Activated CD8-positive, alpha-beta T cell treated with anti-CD3 and anti-CD28 coated beads for 36 hours (primary cell): ENCODE data around the gene CLUH. TPM values are rescaled to one million over a fixed set of nuclear protein-coding genes. Genes with fewer than 3 reads are reported as not detected.

ENCODE experiments used
- ATAC-seq: fragments of 200-7000 bp; cut with Tn5 transposase; one replicate; pipeline ENCODE4 v1.10.0; 2021; ENCODE audit warnings: mild to moderate bottlenecking, moderate library complexity
- CTCF ChIA-PET: fragments of 350-600 bp; sonication (Branson Sonifier 250); formaldehyde crosslinking; loops from one replicate; lab custom pipeline; 2021; ENCODE audit warnings: antibody characterized with exemption; lab: Charles Lee
- POLR2A ChIA-PET: fragments of 350-600 bp; sonication (Branson Sonifier 250); formaldehyde crosslinking; loops from one replicate; lab custom pipeline; 2021; ENCODE audit warnings: antibody characterized with exemption; lab: Charles Lee
- DNase-seq: peaks from one replicate; pipeline ENCODE4 v3.0.0-alpha.2; 2020
- H3K27ac Mint-ChIP-seq: one replicate; pipeline ENCODE4 v1.8.0; 2021; ENCODE audit warnings: mild to moderate bottlenecking, mixed read lengths
- H3K27me3 Mint-ChIP-seq: one replicate; pipeline ENCODE4 v1.8.0; 2021; ENCODE audit warnings: mixed read lengths
- H3K36me3 Mint-ChIP-seq: one replicate; pipeline ENCODE4 v1.8.0; 2021; ENCODE audit warnings: low read depth, mixed read lengths
- H3K4me1 Mint-ChIP-seq: one replicate; pipeline ENCODE4 v1.8.0; 2021; ENCODE audit warnings: low read depth, mixed read lengths
- H3K4me3 Mint-ChIP-seq: one replicate; pipeline ENCODE4 v1.8.0; 2021; ENCODE audit warnings: mild to moderate bottlenecking, moderate library complexity, mixed read lengths
- H3K9me3 Mint-ChIP-seq: one replicate; pipeline ENCODE4 v1.8.0; 2021; ENCODE audit warnings: mixed read lengths
- CTCF ChIP-seq: fragments of 200-600 bp; IDR thresholded peaks from one replicate; pipeline ENCODE4 v1.8.0; 2022; ENCODE audit warnings: antibody characterized with exemption, mild to moderate bottlenecking
- intact Hi-C: fragments of 100-400 bp; cut with micrococcal nuclease; formaldehyde crosslinking; loops from one replicate; pipeline ENCODE4 v1.10.0; 2022
- total RNA-seq, 2 experiments: library from RNA; stranded (reverse); gene quantifications; one replicate each; pipeline ENCODE4 v1.2.3, GENCODE V29; 2021

CLUH gene
- total RNA-seq, 2 experiments from 2014 or later: 105 to 111 TPM

DNA sequence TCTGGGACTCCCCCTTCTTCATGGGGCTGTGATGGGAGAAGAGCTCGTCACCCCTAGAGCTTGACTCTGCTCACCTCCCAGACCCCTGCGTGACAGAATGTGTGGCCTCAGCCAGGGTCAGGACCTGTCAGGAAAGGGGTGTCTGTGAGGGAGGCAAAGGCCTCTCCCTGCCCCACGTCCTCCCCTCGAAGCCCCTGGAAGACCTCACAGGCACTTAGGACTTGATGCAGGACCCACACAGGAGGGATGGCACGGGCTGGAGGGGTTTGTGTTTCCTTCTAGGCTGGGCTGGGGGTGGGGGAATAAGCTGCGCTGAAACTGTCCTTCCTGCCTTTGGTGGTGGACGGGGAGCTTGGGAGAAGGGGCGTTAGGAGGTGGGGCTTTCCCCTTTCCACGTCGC is 11.0 kb upstream of the CLUH start:
- POLR2A ChIA-PET: interaction anchor here (0.6 kb wide), 1 partner anchor 686 kb away, joined by 5 read pairs; no protein-coding TSS in a partner anchor
- intact Hi-C loops: no loop called here
- CTCF ChIA-PET: interaction anchor here (1.0 kb wide), 1 partner anchor 13 kb away, joined by 3 read pairs; no protein-coding TSS in a partner anchor
- ATAC-seq (no peak), DNase-seq (no peak)
- H3K27me3 Mint-ChIP-seq: peaks cover 24% of the 10 kb centered on the region
- H3K4me1 Mint-ChIP-seq: peaks cover 12% of the 10 kb centered on the region
- no peaks in the 10 kb centered on the region for H3K9me3 Mint-ChIP-seq
- no peak overlapping the region for H3K27ac Mint-ChIP-seq
- H3K4me3 Mint-ChIP-seq: no peak overlapping the region
- no peaks in the 10 kb centered on the region for H3K36me3 Mint-ChIP-seq
- no peak for TF ChIP-seq CTCF

GRCh38 chr17:2721603-2722002 is 10.0 kb upstream of the CLUH start:
- ATAC-seq: peak; percentile 61

GRCh38 chr17:2719861-2720260 is 8.3 kb upstream of the CLUH start:
- ChIA-PET CTCF (no interaction called here), POLR2A (no interaction called here)
- H3K4me3 Mint-ChIP-seq: no peak overlapping the region
- H3K36me3 Mint-ChIP-seq: no peaks in the 10 kb centered on the region
- H3K27ac Mint-ChIP-seq: no peak overlapping the region
- H3K4me1 Mint-ChIP-seq: peaks cover 8% of the 10 kb centered on the region
- H3K9me3 Mint-ChIP-seq: no peaks in the 10 kb centered on the region
- no peak for TF ChIP-seq CTCF
- DNase-seq (no peak), ATAC-seq (no peak)
- peaks cover 10% of the 10 kb centered on the region for H3K27me3 Mint-ChIP-seq
- intact Hi-C loops: no loop called here

More at GRCh38 chr17:2721603-2722002, 10.0 kb upstream of the CLUH start:
- H3K4me3 Mint-ChIP-seq: no peak overlapping the region
- H3K27ac Mint-ChIP-seq: no peak overlapping the region
- no peak for TF ChIP-seq CTCF
- CTCF ChIA-PET: interaction anchor here (0.9 to 1.4 kb wide), 4 partner anchors 11 to 306 kb away, joined by 3 read pairs; no protein-coding TSS in a partner anchor
- peaks cover 18% of the 10 kb centered on the region for H3K27me3 Mint-ChIP-seq
- POLR2A ChIA-PET: interaction anchor here (1.4 kb wide), 1 partner anchor 9 kb away, joined by 4 read pairs; no protein-coding TSS in a partner anchor
- DNase-seq: peak; percentile 45
- no peaks in the 10 kb centered on the region for H3K9me3 Mint-ChIP-seq
- H3K36me3 Mint-ChIP-seq: no peaks in the 10 kb centered on the region
- H3K4me1 Mint-ChIP-seq: peaks cover 12% of the 10 kb centered on the region
- intact Hi-C loops: no loop called here

DNA sequence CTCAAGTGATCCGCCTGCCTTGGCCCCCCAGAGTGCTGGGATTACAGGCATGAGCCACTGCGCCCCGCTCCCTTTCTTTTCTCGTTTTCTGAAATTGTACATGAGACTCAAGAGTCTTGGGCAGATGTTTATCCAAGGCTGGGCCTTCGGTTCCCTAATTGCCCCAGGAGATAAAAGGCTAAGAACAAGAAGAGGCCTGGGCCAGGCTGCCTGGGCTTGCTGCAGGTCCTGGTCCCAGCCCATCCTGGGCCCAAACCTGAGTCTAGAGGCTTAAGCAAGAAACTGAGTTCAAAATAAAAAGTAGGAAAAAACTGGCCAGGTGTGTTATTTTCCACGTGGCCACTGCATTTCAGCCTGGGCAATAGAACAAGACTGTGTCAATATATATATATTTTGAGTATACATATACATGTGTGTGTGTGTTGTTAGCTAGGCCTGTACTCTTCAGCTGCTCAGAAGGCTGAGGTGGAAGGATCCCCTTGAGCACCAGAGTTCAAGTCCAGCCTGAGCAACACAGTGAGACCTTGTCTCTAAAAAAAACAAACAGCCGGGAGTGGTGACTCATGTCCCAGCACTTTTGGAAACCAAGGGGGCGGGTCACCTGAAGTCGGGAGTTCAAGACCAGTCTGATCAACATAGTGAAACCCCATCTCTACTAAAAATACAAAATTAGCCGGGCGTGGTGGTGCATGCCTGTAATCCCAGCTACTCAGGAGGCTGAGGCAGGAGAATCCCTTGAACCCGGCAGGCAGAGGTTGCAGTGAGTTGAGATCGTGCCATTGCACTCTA is 6.8 kb upstream of the CLUH start:
- Mint-ChIP-seq H3K36me3 (no peaks in the 10 kb centered on the region), H3K4me1 (peaks cover 10% of the 10 kb centered on the region), H3K27me3 (peaks cover 6% of the 10 kb centered on the region), H3K27ac (no peak overlapping the region), H3K9me3 (no peaks in the 10 kb centered on the region), H3K4me3 (no peak overlapping the region)
- CTCF ChIA-PET: no interaction called here
- intact Hi-C loops: no loop called here
- ATAC-seq: no peak
- no peak for DNase-seq
- POLR2A ChIA-PET: no interaction called here
- TF ChIP-seq CTCF: no peak

DNA sequence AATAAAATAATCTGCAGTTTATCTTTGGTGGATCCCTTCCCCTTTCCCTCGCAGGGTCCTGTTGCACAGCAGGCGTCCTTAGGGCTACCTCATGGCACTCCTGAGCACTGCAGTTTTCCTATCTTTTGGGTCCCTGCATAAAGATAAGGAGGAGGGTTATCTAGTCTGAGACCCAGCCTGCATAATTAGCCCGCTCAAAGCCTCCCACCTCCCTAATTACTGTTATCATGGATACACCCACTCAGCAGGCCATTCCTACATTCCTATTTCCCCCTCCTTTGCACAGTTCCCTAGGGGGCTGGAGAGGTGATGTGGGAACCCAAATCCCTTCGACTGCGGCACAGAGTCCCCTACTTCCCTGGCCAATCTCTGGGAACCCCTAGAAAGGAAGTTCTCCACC is 5.1 kb upstream of the CLUH start:
- CTCF ChIA-PET: no interaction called here
- no peak overlapping the region for H3K4me3 Mint-ChIP-seq

More for the DNA sequence above, 5.1 kb upstream of the CLUH start:
- Mint-ChIP-seq H3K4me1 (peaks cover 15% of the 10 kb centered on the region), H3K36me3 (no peaks in the 10 kb centered on the region), H3K9me3 (no peaks in the 10 kb centered on the region), H3K27me3 (no peaks in the 10 kb centered on the region), H3K27ac (no peak overlapping the region)
- POLR2A ChIA-PET: no interaction called here
- TF ChIP-seq CTCF: no peak
- ATAC-seq: no peak
- no peak for DNase-seq
- intact Hi-C loops: no loop called here
